Measurements from ENCODE around the gene FADS2. TPM values are rescaled to one million over a fixed set of nuclear protein-coding genes. Genes with fewer than 3 reads are reported as not detected.

The FADS2 gene
- total RNA-seq, 1 experiment from 2014 or later, result 17.1 TPM

DNA sequence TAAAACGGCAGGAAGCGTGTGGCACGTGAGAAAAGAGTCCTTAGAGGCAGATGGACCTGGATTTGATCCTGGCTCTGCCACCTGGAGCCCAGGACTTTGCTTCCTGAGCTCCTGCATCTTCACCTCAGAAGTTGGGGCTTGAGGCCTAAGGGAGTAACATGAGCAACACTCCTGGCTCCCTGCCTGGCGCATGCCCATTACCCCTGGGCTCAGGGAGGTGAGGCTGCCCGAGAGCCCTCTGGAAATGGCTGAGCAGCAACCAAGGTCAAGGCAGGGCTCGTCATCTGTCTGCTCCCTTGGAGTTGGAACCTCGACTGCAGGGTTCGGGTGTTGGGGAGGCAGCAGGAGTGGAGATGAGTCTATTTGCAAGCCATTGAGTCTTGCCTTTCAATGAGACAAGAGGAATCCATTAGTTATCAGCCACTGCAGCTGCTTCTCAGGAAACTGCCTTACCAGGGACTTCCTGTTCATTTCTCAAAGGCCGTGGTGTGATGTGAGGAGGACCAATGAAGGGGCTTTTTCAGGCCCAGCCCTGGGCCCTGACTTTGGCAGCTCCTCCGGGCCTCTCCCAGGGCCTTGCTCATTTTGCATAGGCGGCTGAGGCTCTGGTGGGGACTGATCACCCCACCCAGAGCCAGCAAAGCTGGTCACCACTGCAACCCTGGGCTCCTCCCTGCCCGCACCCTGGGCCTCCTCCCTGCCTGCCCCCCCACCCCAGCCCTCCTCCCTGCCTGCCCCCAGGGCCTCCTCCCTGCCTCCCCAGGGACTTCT, 6.4 kb downstream of the FADS2 start (continued):
- TF ChIP-seq POLR2AphosphoS5 (IDR thresholded peaks at IDR 0.05; ENCODE audit: low read depth, low read length), result no peak
- no peak for TF ChIP-seq CBX3 (IDR thresholded peaks at IDR 0.05; ENCODE audit: low read depth)
- no peak for TF ChIP-seq SP1 (IDR thresholded peaks at IDR 0.05; ENCODE audit: low read depth)
- TF ChIP-seq SRF (IDR thresholded peaks at IDR 0.05; ENCODE audit: low read depth), result no peak
- TF ChIP-seq, protein P1, sequence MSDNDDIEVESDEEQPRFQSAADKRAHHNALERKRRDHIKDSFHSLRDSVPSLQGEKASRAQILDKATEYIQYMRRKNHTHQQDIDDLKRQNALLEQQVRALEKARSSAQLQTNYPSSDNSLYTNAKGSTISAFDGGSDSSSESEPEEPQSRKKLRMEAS (IDR thresholded peaks at IDR 0.05), result no peak

DNA sequence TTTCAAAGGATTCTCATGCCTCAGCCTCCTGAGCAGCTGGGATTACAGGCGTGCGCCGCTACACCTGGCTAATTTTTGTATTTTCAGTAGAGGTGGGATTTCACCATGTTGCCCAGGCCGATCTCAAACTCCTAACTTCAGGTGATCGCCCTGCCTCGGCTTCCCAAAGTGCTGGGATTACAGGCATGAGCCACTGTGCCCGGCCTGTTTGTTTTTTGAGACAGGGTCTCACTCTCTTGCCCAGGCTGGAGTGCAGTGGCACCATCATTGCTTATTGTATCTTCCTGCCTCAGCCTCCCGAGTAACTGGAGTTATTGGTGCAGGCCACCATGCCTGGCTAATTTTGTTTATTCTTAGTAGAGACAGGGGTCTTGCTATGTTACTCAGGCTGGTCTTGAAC, 8.1 kb downstream of the FADS2 start:
- ChIA-PET CTCF (no interaction called here), RAD21 (ENCODE audit: low non-redundant PET in 1 of 2, low total read pairs in 2 of 2, uncharacterized antibody in 2 of 2, unreplicated experiment in 2 of 2) (no interaction called here), POLR2A (interaction anchor here (0.6 to 1.2 kb wide), 2 partner anchors 21 to 23 kb away, joined by 3 to 4 read pairs; no protein-coding TSS in a partner anchor)
- Histone ChIP-seq H3K36me3 (ENCODE audit: control insufficient read depth in 1 of 2, insufficient read depth in 2 of 2, low read length in 2 of 2) (no peaks in the 10 kb centered on the region), H3K27me3 (ENCODE audit: insufficient read depth, low read length) (no peaks in the 10 kb centered on the region), H2AFZ (ENCODE audit: low read depth, low read length, poor library complexity, severe bottlenecking) (no peak overlapping the region), H3K9ac (ENCODE audit: low read length) (no peak overlapping the region), H3K27ac (ENCODE audit: low read depth, low read length) (no peak overlapping the region), H3K4me1 (ENCODE audit: control insufficient read depth in 1 of 2, insufficient read depth in 2 of 2, low read length in 2 of 2) (peaks cover 0 to 5% of the 10 kb centered on the region in 2 experiments; a peak in 1 of 4 replicates), H3K4me3 (replicated peaks in 1 of 2; ENCODE audit: low read depth in 1 of 2, low read length in 2 of 2) (no peak overlapping the region), H3K9me3 (ENCODE audit: control insufficient read depth in 1 of 2, insufficient read depth in 1 of 2, low read depth in 1 of 2, low read length in 2 of 2) (no peaks in the 10 kb centered on the region), H3K79me2 (ENCODE audit: insufficient read depth, low read length) (no peaks in the 10 kb centered on the region), H4K20me1 (ENCODE audit: insufficient read depth) (no peaks in the 10 kb centered on the region), H3K4me2 (ENCODE audit: low read length) (no peak overlapping the region), H3K9me2 (ENCODE audit: insufficient read depth) (no peaks in the 10 kb centered on the region)
- no TSS peak for BruUV-seq (replicated peaks)
- ATAC-seq (no peak), DNase-seq (ENCODE audit: low read depth, low spot score) (no peak)
- no peak for TF ChIP-seq ZFX (IDR thresholded peaks at IDR 0.05)
- no peak for TF ChIP-seq POLR2AphosphoS5 (IDR thresholded peaks at IDR 0.05; ENCODE audit: low read depth, low read length)
- TF ChIP-seq, protein P2, sequence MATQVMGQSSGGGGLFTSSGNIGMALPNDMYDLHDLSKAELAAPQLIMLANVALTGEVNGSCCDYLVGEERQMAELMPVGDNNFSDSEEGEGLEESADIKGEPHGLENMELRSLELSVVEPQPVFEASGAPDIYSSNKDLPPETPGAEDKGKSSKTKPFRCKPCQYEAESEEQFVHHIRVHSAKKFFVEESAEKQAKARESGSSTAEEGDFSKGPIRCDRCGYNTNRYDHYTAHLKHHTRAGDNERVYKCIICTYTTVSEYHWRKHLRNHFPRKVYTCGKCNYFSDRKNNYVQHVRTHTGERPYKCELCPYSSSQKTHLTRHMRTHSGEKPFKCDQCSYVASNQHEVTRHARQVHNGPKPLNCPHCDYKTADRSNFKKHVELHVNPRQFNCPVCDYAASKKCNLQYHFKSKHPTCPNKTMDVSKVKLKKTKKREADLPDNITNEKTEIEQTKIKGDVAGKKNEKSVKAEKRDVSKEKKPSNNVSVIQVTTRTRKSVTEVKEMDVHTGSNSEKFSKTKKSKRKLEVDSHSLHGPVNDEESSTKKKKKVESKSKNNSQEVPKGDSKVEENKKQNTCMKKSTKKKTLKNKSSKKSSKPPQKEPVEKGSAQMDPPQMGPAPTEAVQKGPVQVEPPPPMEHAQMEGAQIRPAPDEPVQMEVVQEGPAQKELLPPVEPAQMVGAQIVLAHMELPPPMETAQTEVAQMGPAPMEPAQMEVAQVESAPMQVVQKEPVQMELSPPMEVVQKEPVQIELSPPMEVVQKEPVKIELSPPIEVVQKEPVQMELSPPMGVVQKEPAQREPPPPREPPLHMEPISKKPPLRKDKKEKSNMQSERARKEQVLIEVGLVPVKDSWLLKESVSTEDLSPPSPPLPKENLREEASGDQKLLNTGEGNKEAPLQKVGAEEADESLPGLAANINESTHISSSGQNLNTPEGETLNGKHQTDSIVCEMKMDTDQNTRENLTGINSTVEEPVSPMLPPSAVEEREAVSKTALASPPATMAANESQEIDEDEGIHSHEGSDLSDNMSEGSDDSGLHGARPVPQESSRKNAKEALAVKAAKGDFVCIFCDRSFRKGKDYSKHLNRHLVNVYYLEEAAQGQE (IDR thresholded peaks at IDR 0.05; ENCODE audit: low read depth), result no peak
- no peak for TF ChIP-seq SRF (IDR thresholded peaks at IDR 0.05; ENCODE audit: low read depth)
- TF ChIP-seq, protein P3, sequence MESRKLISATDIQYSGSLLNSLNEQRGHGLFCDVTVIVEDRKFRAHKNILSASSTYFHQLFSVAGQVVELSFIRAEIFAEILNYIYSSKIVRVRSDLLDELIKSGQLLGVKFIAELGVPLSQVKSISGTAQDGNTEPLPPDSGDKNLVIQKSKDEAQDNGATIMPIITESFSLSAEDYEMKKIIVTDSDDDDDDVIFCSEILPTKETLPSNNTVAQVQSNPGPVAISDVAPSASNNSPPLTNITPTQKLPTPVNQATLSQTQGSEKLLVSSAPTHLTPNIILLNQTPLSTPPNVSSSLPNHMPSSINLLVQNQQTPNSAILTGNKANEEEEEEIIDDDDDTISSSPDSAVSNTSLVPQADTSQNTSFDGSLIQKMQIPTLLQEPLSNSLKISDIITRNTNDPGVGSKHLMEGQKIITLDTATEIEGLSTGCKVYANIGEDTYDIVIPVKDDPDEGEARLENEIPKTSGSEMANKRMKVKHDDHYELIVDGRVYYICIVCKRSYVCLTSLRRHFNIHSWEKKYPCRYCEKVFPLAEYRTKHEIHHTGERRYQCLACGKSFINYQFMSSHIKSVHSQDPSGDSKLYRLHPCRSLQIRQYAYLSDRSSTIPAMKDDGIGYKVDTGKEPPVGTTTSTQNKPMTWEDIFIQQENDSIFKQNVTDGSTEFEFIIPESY (IDR thresholded peaks at IDR 0.05; ENCODE audit: extremely low read depth, insufficient replicate concordance, low read length), result no peak
- TF ChIP-seq SP1 (IDR thresholded peaks at IDR 0.05; ENCODE audit: low read depth), result no peak
- no peak for TF ChIP-seq ZNF274 (IDR thresholded peaks at IDR 0.05; ENCODE audit: low read depth, low read length)
- TF ChIP-seq SIN3A (IDR thresholded peaks at IDR 0.05; ENCODE audit: low read depth), result no peak
- TF ChIP-seq CEBPB (IDR thresholded peaks at IDR 0.05; ENCODE audit: low read depth), result no peak
- no peak for TF ChIP-seq JUND (IDR thresholded peaks at IDR 0.05)
- no peak for TF ChIP-seq EZH2 (IDR thresholded peaks at IDR 0.05)
- TF ChIP-seq, protein P1 (IDR thresholded peaks at IDR 0.05), result no peak
- intact Hi-C loops (cut with micrococcal nuclease), result no loop called here

Data from HCT116 (cell line).